ENCODE data around the gene NME7.

Gene NME7

GRCh38 chr1:169102567-169102966, 265.0 kb downstream of the NME7 start:
- DNase-seq = no peak

- no peak for DNase-seq
Measured at GRCh38 chr1:169100651-169101088, 266.9 kb downstream of the NME7 start.

GRCh38 chr1:169100208-169100607, 267.4 kb downstream of the NME7 start:
- DNase-seq = no peak

- no peak for DNase-seq
Measured at GRCh38 chr1:169099561-169099960, 268.0 kb downstream of the NME7 start.

GRCh38 chr1:169098380-169098779, 269.2 kb downstream of the NME7 start:
- DNase-seq = no peak

- DNase-seq = no peak
Measured at GRCh38 chr1:169094897-169095569, 272.6 kb downstream of the NME7 start.

- no peak for DNase-seq
Measured at GRCh38 chr1:169092399-169092798, 275.2 kb downstream of the NME7 start.

- no peak for DNase-seq
Measured at GRCh38 chr1:169091480-169091941, 276.1 kb downstream of the NME7 start.

- no peak for DNase-seq
Measured at GRCh38 chr1:169090900-169091311, 276.7 kb downstream of the NME7 start.

- no peak for DNase-seq
Measured at GRCh38 chr1:169090308-169090899, 277.2 kb downstream of the NME7 start.

- DNase-seq = no peak
Measured at GRCh38 chr1:169089776-169090175, 277.8 kb downstream of the NME7 start.

- DNase-seq = no peak
Measured at GRCh38 chr1:169087876-169088275, 279.7 kb downstream of the NME7 start.

GRCh38 chr1:169086603-169087455, 280.8 kb downstream of the NME7 start:
- DNase-seq = no peak

GRCh38 chr1:169085911-169086310, 281.7 kb downstream of the NME7 start:
- DNase-seq = no peak
